ENCODE measurements around the gene ZBTB9. TPM values are rescaled to one million over a fixed set of nuclear protein-coding genes. Genes with fewer than 3 reads are reported as not detected.

Gene ZBTB9, protein sequence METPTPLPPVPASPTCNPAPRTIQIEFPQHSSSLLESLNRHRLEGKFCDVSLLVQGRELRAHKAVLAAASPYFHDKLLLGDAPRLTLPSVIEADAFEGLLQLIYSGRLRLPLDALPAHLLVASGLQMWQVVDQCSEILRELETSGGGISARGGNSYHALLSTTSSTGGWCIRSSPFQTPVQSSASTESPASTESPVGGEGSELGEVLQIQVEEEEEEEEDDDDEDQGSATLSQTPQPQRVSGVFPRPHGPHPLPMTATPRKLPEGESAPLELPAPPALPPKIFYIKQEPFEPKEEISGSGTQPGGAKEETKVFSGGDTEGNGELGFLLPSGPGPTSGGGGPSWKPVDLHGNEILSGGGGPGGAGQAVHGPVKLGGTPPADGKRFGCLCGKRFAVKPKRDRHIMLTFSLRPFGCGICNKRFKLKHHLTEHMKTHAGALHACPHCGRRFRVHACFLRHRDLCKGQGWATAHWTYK
- 5.1 TPM for total RNA-seq
- long read RNA-seq, transcript ZBTB9-201 (2 exons, 2,716 nt): major isoform, 12 of 18 reads
- long read RNA-seq, partial matches to known transcripts: 0 of 18 reads
- long read RNA-seq, other reads (novel, unspliced or antisense): 6 of 18 reads

- DNase-seq (peak; percentile 97), ATAC-seq (peak; percentile 99)
- intact Hi-C loops (cut with micrococcal nuclease): no loop called here
Observed at GRCh38 chr6:33454009-33454946, at the start of gene ZBTB9. Gene ZBTB9, plus strand, starts transcription at chr6:33454576. Its CDS starts 525 bp downstream, at chr6:33455101.

DNA sequence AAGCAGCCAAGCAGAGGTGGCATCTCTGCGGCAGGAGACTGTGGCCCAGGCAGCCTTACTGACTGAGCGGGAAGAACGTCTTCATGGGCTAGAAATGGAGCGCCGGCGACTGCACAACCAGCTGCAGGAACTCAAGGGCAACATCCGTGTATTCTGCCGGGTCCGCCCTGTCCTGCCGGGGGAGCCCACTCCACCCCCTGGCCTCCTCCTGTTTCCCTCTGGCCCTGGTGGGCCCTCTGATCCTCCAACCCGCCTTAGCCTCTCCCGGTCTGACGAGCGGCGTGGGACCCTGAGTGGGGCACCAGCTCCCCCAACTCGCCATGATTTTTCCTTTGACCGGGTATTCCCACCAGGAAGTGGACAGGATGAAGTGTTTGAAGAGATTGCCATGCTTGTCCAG, 49.5 kb upstream of the ZBTB9 start:
- ATAC-seq (no peak), DNase-seq (no peak)
- intact Hi-C loops (cut with micrococcal nuclease): no loop called here

- ATAC-seq: no peak
- DNase-seq: no peak
- intact Hi-C loops (cut with micrococcal nuclease): no loop called here
Observed at GRCh38 chr6:33405386-33405940, 48.9 kb upstream of the ZBTB9 start.

- ATAC-seq (no peak), DNase-seq (no peak)
- intact Hi-C loops (cut with micrococcal nuclease): no loop called here
Observed at GRCh38 chr6:33406126-33406525, 48.2 kb upstream of the ZBTB9 start.

DNA sequence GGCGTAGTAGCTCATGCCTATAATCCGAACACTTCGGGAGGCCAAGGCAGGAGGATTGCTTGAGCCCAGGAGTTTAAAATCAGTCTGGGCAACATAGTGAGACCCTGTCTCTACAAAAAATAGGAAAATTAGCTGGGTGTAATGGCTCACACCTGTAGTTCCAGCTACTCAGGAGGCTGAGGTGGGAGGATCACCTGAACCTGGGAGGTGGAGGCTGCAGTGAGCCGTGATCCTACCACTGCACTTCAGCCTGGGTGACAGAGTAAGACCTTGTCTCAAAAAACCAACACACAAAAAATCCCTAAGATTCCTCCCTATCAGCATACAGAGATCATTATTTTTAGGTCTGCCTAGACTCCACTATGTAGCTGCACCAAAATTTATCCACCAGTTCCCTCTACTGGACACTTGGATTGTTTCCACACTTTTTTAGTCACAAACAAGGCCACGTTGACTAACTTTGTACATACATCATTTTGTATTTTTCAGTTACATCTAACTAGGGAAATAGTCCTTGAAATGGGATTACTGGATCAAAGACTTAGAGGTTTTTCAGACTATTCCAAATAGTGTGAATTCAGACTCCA, 47.2 kb upstream of the ZBTB9 start:
- intact Hi-C loops (cut with micrococcal nuclease): no loop called here
- no peak for DNase-seq
- ATAC-seq: no peak

GRCh38 chr6:33410050-33410710, 44.2 kb upstream of the ZBTB9 start:
- DNase-seq (peak; percentile 99), ATAC-seq (peak; percentile 89)
- intact Hi-C loops (cut with micrococcal nuclease): no loop called here

- no peak for DNase-seq
- ATAC-seq: peak; percentile 77
Observed at GRCh38 chr6:33410711-33411631, 43.4 kb upstream of the ZBTB9 start, which contains the start of gene PHF1. Gene PHF1, plus strand, starts transcription at chr6:33411014. Its CDS starts 1,250 bp downstream, at chr6:33412264.

DNA sequence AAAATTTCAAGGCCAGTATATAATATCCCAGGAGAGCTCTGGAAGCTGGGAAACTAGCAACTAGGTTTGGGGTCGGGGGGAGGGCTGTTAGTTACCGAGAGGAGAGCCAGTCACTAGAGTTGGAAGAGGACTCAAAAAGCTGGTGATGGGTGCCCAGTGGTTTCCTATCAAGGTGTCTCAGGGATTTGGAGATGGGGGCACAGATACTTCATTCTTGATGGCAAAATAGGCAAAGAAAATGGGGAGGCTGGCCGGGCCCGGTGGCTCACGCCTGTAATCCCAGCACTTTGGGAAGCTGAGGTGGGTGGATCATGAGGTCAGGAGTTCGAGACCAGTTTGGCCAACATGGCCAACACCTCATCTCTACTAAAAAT, 42.8 kb upstream of the ZBTB9 start:
- ATAC-seq: no peak
- intact Hi-C loops (cut with micrococcal nuclease): no loop called here
- DNase-seq: no peak

More at GRCh38 chr6:33410711-33411631, 43.4 kb upstream of the ZBTB9 start, which contains the start of gene PHF1:
- intact Hi-C loops (cut with micrococcal nuclease): no loop called here

- intact Hi-C loops (cut with micrococcal nuclease): no loop called here
- ATAC-seq (no peak), DNase-seq (no peak)
Observed at GRCh38 chr6:33412140-33413009, 42.0 kb upstream of the ZBTB9 start.

DNA sequence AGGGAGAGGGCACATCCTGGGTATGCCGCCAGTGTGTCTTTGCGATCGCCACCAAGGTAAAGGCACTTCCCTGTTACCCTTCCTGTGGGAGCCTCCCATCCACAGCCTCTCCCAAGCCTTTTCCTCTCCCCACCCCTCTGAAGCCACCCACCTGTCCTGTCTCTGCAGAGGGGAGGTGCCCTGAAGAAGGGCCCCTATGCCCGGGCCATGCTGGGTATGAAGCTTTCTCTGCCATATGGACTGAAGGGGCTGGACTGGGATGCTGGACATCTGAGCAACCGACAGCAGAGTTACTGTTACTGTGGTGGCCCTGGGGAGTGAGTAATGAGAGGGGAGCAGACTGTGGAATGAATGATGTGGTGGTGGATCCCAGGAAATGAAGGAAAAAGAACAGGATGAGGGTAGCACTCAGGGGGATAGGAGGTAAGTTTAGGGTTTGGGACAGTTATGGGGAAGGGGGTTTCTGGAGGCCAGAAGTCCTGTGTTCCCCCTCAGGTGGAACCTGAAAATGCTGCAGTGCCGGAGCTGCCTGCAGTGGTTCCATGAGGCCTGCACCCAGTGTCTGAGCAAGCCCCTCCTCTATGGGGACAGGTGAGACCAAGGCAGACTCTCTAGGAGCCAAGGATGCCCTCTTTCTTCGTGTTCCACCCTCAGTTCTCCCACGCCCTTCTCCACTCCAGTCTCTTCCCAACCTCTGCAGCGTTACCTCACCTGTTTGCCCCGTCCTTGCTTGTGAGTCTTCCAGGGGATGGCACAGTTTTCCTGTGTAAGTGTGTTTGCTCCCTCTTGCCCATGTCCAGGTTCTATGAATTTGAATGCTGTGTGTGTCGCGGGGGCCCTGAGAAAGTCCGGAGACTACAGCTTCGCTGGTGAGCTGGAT, 40.9 kb upstream of the ZBTB9 start:
- intact Hi-C loops (cut with micrococcal nuclease): no loop called here
- DNase-seq (no peak), ATAC-seq (no peak)

DNA sequence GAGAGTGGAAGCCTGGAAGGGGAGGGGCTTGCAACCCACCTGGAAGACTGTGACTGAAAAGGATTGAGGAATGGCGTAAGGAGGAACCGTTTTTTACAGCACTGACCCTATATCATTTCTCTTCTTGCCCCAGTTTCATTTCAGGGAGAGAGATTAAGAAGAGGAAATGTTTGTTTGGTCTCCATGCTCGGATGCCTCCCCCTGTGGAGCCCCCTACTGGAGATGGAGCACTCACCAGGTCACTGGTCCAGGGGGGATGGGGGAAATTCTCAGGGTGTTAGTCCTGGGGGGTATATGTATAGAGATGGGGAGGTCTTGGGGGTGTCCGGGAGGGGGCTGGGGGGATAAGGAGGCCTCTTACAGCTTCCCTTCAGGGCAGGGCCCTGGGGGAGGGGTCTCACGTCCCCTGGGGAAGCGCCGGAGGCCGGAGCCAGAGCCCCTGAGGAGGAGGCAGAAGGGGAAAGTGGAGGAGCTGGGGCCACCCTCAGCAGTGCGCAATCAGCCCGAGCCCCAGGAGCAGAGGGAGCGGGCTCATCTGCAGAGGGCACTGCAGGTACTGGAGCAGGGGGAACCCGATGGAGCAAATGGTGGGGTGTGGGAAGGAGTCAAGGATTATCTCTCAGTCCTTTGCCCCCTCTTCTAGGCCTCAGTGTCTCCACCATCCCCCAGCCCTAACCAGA, 39.6 kb upstream of the ZBTB9 start:
- ATAC-seq (no peak), DNase-seq (no peak)
- intact Hi-C loops (cut with micrococcal nuclease): no loop called here

DNA sequence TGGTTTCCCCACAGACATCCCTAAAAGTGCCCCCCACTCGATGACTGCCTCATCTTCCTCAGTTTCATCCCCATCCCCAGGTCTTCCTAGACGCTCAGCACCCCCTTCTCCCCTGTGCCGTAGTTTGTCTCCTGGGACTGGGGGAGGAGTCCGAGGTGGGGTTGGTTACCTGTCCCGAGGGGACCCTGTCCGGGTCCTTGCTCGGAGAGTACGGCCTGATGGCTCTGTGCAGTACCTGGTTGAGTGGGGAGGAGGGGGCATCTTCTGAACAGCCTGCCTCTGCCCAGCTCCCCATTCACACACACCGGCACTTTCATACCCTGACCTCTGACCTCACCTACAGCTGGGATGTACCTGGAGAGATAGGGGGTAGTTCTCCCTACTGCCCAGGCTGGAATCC, 38.5 kb upstream of the ZBTB9 start:
- DNase-seq (no peak), ATAC-seq (no peak)
- intact Hi-C loops (cut with micrococcal nuclease): no loop called here

GRCh38 chr6:33416386-33417127, 37.8 kb upstream of the ZBTB9 start:
- DNase-seq: no peak
- intact Hi-C loops (cut with micrococcal nuclease): no loop called here
- no peak for ATAC-seq

GRCh38 chr6:33417128-33417902, 37.1 kb upstream of the ZBTB9 start:
- no peak for ATAC-seq
- DNase-seq: peak; percentile 39
- intact Hi-C loops (cut with micrococcal nuclease): no loop called here

Measured in left ventricle myocardium superior (tissue), 1 donor.